PC-9 (cell line): Measurements from ENCODE around the gene OR8K3.

Experiments used
- EZH2 ChIP-seq: fragments of 200-600 bp; sonication (generic); IDR thresholded peaks from 2 replicates; pipeline ENCODE4 v1.8.0; 2017; ENCODE audit warnings: antibody characterized with exemption, low read depth
- TF ChIP-seq, protein P1 (sequence below): fragments of 200-600 bp; sonication (generic); conservative IDR thresholded peaks from 2 replicates; pipeline ENCODE4 v1.6.1; 2017; ENCODE audit warnings: mixed run types, antibody characterized with exemption, mild to moderate bottlenecking, moderate library complexity

- TF ChIP-seq, protein P1, sequence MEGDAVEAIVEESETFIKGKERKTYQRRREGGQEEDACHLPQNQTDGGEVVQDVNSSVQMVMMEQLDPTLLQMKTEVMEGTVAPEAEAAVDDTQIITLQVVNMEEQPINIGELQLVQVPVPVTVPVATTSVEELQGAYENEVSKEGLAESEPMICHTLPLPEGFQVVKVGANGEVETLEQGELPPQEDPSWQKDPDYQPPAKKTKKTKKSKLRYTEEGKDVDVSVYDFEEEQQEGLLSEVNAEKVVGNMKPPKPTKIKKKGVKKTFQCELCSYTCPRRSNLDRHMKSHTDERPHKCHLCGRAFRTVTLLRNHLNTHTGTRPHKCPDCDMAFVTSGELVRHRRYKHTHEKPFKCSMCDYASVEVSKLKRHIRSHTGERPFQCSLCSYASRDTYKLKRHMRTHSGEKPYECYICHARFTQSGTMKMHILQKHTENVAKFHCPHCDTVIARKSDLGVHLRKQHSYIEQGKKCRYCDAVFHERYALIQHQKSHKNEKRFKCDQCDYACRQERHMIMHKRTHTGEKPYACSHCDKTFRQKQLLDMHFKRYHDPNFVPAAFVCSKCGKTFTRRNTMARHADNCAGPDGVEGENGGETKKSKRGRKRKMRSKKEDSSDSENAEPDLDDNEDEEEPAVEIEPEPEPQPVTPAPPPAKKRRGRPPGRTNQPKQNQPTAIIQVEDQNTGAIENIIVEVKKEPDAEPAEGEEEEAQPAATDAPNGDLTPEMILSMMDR, result no peak
- no peak for TF ChIP-seq EZH2
Measured at GRCh38 chr11:56345739-56346138, 30.8 kb downstream of the OR8K3 start, which contains the start of gene OR8K1.
